ENCODE measurements around the gene NGB.

GRCh38 chr14:77260199-77260598, 10.8 kb downstream of the NGB start:
- TF ChIP-seq CTCF (IDR thresholded peaks at IDR 0.05) (no peak), EZH2 (IDR thresholded peaks at IDR 0.05; ENCODE audit: borderline replicate concordance, insufficient read depth, low read depth, low read length, poor library complexity, severe bottlenecking) (no peak)

Measured in B cell (primary cell).